GM21360 (cell line): ENCODE data around the gene SLCO6A1.

Experiments used
- ATAC-seq: cut with Tn5 transposase; IDR thresholded peaks from one replicate; pipeline ENCODE4 v1.9.1; 2021; ENCODE audit warnings: mild to moderate bottlenecking, moderate library complexity; ENCODE audit not compliant: unreplicated experiment

The SLCO6A1 gene

DNA sequence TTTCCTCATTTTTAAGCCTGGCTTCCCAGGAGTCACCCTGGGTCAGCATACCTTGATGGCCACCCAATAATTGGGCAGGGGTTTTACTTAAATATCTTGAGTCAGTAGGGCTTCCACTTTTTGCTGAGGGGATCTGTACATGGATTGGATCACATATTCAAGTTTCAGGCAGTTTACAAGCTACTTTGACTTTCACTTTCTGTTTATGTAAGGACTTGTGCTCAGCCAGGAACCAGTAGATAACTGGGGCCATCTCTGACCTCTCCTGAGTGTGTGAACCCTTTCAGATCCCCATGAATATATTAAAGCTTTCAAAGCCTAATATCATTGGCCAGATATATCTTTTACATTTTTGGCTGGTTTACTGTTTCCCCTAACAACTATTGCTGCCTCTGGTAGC, 45.1 kb downstream of the SLCO6A1 start:
- peak; percentile 91 for ATAC-seq

DNA sequence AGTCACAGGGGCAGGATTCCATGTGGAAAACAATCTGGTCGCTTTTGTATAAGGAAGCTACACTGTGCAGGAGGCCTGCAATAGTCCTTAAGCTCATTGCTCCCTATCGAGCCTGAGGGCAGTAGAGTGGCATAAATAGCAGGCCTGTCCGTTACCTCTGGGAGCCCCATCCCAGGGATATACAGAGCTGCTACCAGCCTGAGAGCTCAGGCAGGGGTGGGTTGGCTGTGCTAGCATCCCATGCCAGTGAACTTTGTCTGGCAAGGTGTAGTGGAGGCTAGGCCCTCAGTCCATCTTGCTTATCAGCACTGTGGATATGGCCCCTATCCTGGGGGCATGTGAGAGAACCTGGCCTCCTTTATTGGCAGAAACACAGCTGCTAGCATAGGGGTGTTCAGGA, 47.7 kb downstream of the SLCO6A1 start:
- ATAC-seq = no peak

DNA sequence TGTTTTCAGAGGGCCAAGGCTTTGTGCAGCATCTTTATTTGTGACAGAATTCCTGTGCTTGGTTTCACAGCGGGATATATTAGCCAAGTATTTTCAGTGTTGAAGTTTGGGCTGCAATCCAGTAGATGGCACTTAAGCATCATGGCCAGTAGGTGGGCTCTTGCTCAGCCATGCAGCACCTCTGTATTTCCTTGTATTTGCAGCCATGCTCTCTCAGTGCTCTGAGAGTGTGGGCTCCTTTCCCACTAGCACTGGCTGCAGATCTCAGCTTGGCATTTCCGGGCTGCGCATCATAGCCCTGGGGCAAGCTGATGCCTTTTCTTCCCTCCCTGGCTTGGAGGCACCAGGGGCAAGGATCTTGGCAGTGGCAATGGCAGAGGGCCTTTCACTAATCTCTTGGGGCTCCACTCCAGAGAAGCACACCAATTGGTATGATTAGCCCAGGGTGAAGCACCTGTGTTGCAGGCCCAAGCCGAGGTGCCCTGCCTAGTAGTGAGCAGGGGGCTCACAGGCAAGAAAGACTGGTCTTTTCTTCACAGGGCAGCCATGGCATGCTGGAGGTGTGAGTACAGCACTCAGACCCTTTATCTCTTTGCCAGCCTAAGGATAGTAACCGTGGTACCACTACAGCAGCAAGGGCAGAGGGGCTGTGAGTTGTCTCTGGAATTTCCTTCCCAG, 48.3 kb downstream of the SLCO6A1 start:
- ATAC-seq = peak; percentile 42

DNA sequence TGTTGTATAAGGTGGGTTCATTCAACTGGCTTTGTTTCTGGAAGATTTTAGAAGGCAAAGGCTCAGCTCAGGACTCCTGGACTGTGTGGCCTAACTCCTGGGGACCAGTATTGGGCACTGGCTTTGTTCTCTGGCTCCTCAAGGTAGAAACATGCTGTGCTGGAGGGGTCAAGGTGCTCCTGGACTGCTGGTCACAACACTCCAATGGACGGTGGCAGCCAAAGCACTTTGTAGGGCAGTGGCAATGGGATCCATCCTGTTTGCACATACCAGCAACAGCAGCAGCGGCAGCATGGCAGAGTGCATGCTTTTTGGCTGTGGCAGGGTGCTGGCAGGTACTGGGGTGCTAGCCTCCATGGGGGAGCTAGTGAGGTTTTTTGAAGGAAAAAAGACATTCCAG, 65.3 kb downstream of the SLCO6A1 start:
- ATAC-seq = no peak

DNA sequence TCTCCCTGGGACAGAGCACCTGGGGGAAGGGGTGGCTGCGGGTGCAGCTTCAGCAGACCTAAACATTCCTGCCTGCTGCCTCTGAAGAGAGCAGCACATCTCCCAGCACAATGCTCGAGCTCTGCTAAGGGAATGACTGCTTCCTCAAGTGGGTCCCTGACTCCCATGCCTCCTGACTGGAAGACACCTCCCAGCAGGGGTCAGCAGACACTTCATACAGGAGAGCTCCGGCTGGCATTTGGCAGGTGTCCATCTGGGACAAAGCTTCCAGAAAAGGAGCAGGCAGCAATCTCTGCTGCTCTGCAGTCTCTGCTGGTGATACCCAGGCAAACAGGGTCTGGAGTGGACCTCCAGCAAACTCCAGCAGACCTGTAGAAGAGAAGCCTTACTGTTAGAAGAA, 77.2 kb downstream of the SLCO6A1 start:
- no peak for ATAC-seq

DNA sequence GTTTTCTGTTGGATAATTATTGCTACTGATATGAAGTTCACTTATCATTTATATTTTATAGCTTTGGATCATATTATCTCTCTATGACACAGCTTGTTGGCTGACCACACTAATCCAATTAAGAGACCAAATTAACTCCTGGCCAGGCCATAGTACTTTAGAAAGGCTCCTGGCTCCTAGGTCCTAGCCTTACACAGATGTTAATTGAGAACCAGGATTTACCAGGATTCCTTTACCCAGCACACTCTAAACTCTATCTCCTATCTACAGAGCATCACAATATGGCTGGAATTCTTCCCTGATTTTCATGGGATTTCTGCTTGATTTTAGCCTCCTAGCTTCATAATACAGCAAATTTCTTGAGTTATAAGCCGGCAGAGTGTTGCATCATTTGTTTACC, 80.3 kb downstream of the SLCO6A1 start:
- ATAC-seq = no peak

DNA sequence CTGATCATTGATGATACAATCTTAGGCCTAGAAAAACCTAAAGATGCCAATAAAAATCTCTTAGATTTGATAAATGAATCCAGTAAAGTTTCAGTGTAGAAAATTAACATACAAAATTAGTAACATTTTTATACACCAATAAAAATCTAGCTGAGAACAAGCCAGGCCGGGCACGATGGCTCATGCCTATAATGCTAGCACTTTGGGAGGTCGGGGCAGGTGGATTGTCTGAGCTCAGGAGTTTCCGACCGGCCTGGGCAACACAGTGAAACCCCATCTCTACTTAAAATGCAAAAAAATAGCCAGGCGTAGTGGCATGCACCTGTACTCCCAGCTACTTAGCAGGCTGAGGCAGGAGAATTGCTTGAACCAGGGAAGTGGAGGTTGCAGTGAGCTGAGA, 84.4 kb downstream of the SLCO6A1 start:
- no peak for ATAC-seq

DNA sequence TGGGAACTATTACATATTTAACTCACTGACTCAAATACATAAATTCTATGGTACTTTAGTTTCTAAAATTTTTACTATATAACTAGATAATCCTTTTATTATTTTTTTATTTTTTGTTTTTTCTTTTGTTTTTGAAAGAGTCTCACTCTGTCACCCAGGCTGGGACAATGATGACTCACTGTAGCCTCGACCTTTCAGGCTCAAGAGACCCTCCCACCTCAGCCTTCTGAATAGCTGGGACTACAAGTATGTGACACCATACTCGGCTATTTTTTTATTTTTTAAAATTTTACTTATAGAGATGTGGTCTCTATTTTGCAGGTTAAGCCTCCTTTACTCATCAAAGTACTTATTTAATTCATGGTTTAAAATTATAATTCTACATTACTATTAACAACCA, 110.6 kb downstream of the SLCO6A1 start:
- no peak for ATAC-seq

DNA sequence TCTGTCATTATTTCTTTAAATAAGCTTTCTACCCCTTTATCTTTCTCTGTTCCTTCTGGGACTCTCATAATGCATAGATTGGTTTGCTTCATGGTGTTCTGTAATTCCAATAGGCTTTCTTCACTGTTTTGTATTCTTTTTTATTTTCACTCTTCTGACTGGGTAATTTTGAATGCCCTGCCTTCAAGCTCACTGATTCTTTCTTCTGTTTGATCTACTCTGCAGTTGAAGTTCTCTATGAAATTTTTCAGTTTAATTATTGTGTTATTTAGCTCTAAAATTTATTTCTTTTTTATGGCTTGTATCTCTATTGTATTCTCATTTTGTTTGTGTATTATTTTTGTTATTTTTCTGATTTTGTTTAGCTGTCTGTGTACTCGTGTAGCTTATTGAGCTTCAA, 113.4 kb downstream of the SLCO6A1 start:
- ATAC-seq = no peak

DNA sequence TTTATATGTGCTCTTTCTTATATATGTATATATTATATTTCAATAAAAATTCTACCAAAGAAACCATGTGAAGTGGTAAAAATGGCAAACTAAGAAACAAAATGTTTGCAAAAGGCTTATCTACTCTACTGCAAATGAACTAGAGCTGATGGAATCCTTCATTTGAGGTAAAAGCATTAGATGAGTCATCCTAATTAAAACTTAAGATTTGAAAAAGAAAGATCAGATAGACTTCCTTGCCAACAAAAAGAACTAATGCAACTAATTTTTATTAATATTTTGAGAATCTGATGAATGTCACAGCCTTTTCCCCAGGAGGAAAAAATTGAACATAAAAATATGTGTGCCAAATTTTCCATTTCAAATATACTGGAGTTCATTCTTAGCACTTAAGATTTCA, 118.6 kb downstream of the SLCO6A1 start:
- no peak for ATAC-seq

DNA sequence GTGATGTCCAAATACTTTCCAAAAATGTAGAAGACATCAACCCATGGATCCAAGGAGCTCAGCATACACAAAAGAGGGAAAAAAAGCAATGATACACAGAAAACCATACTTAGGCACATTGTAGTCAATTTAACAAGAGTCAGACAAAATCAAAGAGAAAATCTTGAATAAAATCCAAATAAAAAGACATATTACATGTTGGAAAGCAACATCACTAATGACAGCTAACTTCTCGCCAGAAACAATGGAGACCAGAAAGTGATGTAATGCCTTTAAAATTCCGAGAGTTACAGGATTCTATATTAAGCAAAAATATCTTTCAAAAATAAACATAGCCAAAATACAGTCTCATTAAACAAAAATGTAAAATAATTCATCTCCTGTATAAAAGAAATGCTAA, 122.9 kb downstream of the SLCO6A1 start:
- no peak for ATAC-seq

DNA sequence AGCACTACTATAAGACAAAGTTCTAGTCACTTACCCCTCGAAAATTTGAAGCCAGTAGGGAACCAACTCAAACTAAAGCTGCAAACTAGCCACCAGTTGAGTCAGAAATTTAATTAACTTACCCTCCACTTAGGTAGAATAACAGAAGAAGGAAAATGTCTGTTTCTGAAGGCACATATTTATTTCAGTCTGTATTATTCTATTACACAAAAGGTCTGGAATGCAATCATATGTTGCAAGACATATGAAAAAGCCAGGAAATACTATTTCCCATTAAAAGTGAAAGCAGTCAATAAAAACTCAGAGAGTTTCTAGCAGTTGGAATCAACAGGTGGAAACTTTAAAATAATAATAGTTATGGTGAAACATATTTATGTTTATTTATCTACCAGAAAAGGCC, 123.5 kb downstream of the SLCO6A1 start:
- no peak for ATAC-seq

DNA sequence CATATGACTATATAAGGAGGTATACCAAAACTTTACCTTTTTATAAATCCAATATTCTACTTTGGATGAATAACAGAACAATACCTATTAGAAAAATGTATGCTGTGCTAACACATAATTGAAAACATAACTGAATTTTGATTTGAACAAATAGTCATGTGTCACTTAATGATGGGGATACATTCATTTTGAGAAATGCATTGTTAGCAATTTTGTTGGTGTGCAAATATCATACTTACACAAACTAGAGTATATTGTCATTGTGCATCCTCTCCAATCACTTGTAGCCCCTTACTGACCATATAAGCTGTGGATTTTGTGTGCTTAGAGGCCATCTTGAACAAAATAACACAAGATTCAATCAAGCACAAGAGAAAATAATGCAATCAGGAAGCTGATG, 130.4 kb downstream of the SLCO6A1 start:
- no peak for ATAC-seq

DNA sequence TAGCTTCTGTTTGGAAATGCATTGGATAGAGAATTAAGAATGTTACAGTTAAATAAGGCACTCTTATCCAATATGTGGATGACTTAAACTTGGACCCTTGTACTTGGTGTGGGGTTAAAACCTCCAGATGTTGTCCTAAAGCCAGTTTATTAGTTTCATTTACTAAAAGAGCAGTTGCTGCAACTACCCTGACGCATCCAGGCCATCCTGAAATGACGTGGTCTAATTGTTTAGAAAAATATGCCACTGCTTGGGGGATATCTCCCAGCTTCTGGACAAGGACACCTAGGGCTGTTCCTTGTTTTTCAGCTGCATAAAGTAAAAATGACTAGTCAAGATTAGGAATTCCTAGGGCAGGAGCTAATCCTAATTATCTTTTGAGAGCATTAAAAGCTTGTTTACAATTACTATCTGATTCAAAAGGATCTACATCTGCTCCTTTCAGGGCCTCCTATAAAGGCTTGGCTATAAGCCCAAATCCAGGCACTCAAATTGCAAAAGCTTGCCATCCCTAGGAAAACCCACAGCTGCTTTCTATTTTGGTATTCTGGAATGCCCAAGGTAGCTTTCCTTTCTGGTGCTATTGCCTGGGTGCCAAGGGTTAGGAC, 157.0 kb downstream of the SLCO6A1 start:
- ATAC-seq = no peak

DNA sequence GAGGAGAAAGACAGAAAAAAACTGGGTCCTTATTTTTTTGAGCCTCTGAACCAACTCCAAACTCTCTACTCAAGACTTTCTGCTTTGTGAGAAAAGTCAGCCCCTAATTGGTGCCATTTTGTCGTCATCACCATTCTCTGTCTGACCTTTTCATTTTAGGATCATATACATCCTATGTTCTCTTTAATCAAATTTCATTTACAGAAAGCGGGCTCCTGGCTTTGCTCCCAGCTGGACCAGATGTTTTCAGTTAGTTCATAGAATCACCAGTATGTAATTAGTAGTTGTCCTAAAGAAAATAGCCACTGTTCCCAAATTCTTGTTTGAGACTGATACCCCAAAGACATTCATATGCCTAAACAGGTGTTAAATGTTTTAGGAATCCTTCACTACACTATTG, 174.1 kb downstream of the SLCO6A1 start:
- no peak for ATAC-seq
